BJ (cell line): ENCODE data around the gene U2AF1. TPM values are rescaled to one million over a fixed set of nuclear protein-coding genes. Genes with fewer than 3 reads are reported as not detected.
"Not testable (repeated sequence)": the region's sequence is repeated elsewhere in the genome, so short reads cannot be mapped to it uniquely, and the experiment has no call there.

ENCODE experiments used
- CTCF ChIA-PET: fragments of 350-600 bp; formaldehyde crosslinking; extraction: SDS; loops from one replicate; lab custom pipeline; 2021; ENCODE audit warnings: antibody characterized with exemption, inconsistent platforms; lab: Yijun Ruan, JAX
- POLR2A ChIA-PET: fragments of 300-600 bp; sonication (Branson Sonifier 250); formaldehyde crosslinking; extraction: SDS; loops from one replicate; lab custom pipeline; 2021; ENCODE audit warnings: antibody characterized with exemption; lab: Charles Lee
- DNase-seq: peaks from one replicate; pipeline ENCODE4 v3.0.0-alpha.2; 2011; ENCODE audit warnings: low read depth
- H3K27me3 ChIP-seq: 2 replicates; pipeline ENCODE4 v1.6.0; 2011; ENCODE audit warnings: low read length; ENCODE audit not compliant: control insufficient read depth, insufficient read depth
- H3K36me3 ChIP-seq: 2 replicates; pipeline ENCODE4 v1.5.1; 2011; ENCODE audit warnings: low read length; ENCODE audit not compliant: control insufficient read depth, insufficient read depth
- H3K4me3 ChIP-seq: 2 replicates; pipeline ENCODE4 v1.5.1; 2011; ENCODE audit warnings: low read depth, mild to moderate bottlenecking, control low read depth, low read length
- polyA plus RNA-seq: library from polyadenylated mRNA; depleted of rRNA; stranded (reverse); fragments of >200 nt; gene quantifications from 2 replicates; pipeline ENCODE4 v1.2.3, GENCODE V29; 2011; rRNA removed

U2AF1 gene
- polyA plus RNA-seq, 1 experiment: 15.8 TPM

- CTCF ChIA-PET, H3K27me3 ChIP-seq, H3K36me3 ChIP-seq, POLR2A ChIA-PET, H3K4me3 ChIP-seq, DNase-seq: not testable (repeated sequence)
These were observed 62.8 kb downstream of the U2AF1 start for GRCh38 chr21:43044547-43044946.

- H3K27me3 ChIP-seq, CTCF ChIA-PET, H3K4me3 ChIP-seq, POLR2A ChIA-PET, H3K36me3 ChIP-seq, DNase-seq: not testable (repeated sequence)
These were observed 64.1 kb downstream of the U2AF1 start for GRCh38 chr21:43043291-43043690.

Other genes with a start within 250 kb of the U2AF1 start
- 9.4 and 13.7 TPM in 2 replicates for gene WDR4, start 228.0 kb downstream of the U2AF1 start, polyA plus RNA-seq
- gene NDUFV3, start 214.3 kb downstream of the U2AF1 start, polyA plus RNA-seq: 28.8 and 32.2 TPM in 2 replicates
- not detected in 2 replicates for gene ERVH48-1, start 181.9 kb downstream of the U2AF1 start, polyA plus RNA-seq
- 38.9 and 45.8 TPM in 2 replicates for gene PKNOX1, start 133.0 kb downstream of the U2AF1 start, polyA plus RNA-seq
- gene CBS, start 31.7 kb downstream of the U2AF1 start, polyA plus RNA-seq: 79.9 and 109 TPM in 2 replicates
- gene CRYAA, start 61.4 kb upstream of the U2AF1 start, polyA plus RNA-seq: not detected in 2 replicates